HFFc6 (cell line): ENCODE results near the gene C1orf174. TPM values are rescaled to one million over a fixed set of nuclear protein-coding genes. Genes with fewer than 3 reads are reported as not detected.

Experiments
- DNase-seq: peaks from one replicate; pipeline ENCODE4 v3.0.0-alpha.2; 2018
- H3K27ac Mint-ChIP-seq: 2 replicates; pipeline ENCODE4 v1.8.0; 2020; ENCODE audit warnings: mild to moderate bottlenecking, mixed read lengths
- H3K27me3 Mint-ChIP-seq: 2 replicates; pipeline ENCODE4 v1.8.0; 2021; ENCODE audit warnings: mild to moderate bottlenecking, moderate library complexity, mixed read lengths; ENCODE audit not compliant: insufficient read depth
- H3K36me3 Mint-ChIP-seq: 2 replicates; pipeline ENCODE4 v1.8.0; 2021; ENCODE audit warnings: low read depth, mixed read lengths
- H3K4me1 Mint-ChIP-seq: 2 replicates; pipeline ENCODE4 v1.8.0; 2020; ENCODE audit warnings: low read depth, mixed read lengths
- H3K4me3 Mint-ChIP-seq: 2 replicates; pipeline ENCODE4 v1.8.0; 2020; ENCODE audit warnings: mild to moderate bottlenecking, moderate library complexity, mixed read lengths
- H3K9me3 Mint-ChIP-seq: 2 replicates; pipeline ENCODE4 v1.8.0; 2020; ENCODE audit warnings: mild to moderate bottlenecking, mixed read lengths
- total RNA-seq, 6 experiments: library from RNA; stranded (reverse); fragmentation: NEBNext Ultra II Directional; extraction: Animal tissue kit (Norgen Biotek cat#: 25700); gene quantifications; 2 replicates in 1 of 6; 3 replicates in 5 of 6; pipeline ENCODE4 v1.2.3, GENCODE V29; 2021
- TF ChIP-seq, protein P1 (sequence below): fragments of 200-600 bp; sonication (generic); IDR thresholded peaks from 2 replicates; pipeline ENCODE4 v1.5.0; 2021; ENCODE audit warnings: antibody characterized with exemption, mild to moderate bottlenecking

The C1orf174 gene
- total RNA-seq, 6 experiments from 2014 or later = 19.2 to 23.5 (median 20.7) TPM

DNA sequence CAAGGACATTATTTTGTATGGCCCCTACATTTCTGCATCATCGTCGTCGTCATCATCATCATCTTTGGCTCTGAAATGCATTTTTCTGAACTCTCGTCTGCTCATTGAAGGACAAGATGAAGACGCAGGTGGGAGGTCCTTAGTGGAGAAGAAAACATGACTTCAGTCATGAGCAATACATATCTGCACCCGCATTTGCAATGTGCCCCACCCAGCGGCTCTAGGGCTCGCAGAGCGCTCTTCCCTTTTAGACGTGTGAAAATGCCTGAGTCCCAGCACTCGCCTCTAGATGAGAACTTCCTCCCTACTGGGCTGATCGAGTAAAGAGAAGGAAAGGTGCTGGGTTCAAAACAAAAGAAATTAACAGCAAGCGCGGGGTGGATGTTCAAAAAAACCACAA is 10.1 kb downstream of the C1orf174 start:
- peaks cover 18% of the 10 kb centered on the region; the same call in 1 of the 2 replicates for H3K36me3 Mint-ChIP-seq
- no peaks in the 10 kb centered on the region for H3K9me3 Mint-ChIP-seq
- H3K27ac Mint-ChIP-seq = no peak overlapping the region
- no peaks in the 10 kb centered on the region; the same call in 1 of the 2 replicates for H3K27me3 Mint-ChIP-seq
- TF ChIP-seq, protein P1, sequence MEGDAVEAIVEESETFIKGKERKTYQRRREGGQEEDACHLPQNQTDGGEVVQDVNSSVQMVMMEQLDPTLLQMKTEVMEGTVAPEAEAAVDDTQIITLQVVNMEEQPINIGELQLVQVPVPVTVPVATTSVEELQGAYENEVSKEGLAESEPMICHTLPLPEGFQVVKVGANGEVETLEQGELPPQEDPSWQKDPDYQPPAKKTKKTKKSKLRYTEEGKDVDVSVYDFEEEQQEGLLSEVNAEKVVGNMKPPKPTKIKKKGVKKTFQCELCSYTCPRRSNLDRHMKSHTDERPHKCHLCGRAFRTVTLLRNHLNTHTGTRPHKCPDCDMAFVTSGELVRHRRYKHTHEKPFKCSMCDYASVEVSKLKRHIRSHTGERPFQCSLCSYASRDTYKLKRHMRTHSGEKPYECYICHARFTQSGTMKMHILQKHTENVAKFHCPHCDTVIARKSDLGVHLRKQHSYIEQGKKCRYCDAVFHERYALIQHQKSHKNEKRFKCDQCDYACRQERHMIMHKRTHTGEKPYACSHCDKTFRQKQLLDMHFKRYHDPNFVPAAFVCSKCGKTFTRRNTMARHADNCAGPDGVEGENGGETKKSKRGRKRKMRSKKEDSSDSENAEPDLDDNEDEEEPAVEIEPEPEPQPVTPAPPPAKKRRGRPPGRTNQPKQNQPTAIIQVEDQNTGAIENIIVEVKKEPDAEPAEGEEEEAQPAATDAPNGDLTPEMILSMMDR = no peak
- DNase-seq = no peak
- H3K4me3 Mint-ChIP-seq = no peak overlapping the region
- no peaks in the 10 kb centered on the region for H3K4me1 Mint-ChIP-seq

DNA sequence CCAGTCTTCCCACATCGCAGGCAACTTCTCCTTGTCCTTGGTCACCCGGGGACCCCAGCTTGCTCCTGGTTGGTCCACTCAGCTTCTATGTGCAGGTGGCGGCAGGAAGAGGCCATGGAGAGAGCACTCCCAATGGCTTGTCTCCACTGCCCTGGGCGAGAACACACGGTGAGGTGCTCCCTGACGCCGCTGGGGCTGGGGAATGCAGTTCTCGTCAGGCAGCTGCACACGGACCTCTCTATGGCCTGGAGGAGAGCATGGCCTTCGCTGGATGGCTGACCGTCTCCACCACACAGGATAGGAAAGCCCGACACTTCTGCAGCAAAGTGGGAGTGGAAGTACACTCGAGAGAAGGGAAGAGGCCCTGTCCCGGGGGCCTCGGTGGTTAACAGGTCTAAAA is 11.8 kb downstream of the C1orf174 start:
- H3K27me3 Mint-ChIP-seq = no peaks in the 10 kb centered on the region; the same call in 1 of the 2 replicates
- TF ChIP-seq, protein P1 = no peak
- no peaks in the 10 kb centered on the region for H3K4me1 Mint-ChIP-seq
- peaks cover 22% of the 10 kb centered on the region for H3K36me3 Mint-ChIP-seq
- no peak overlapping the region for H3K4me3 Mint-ChIP-seq
- no peak for DNase-seq
- H3K27ac Mint-ChIP-seq = no peak overlapping the region
- H3K9me3 Mint-ChIP-seq = no peaks in the 10 kb centered on the region

DNA sequence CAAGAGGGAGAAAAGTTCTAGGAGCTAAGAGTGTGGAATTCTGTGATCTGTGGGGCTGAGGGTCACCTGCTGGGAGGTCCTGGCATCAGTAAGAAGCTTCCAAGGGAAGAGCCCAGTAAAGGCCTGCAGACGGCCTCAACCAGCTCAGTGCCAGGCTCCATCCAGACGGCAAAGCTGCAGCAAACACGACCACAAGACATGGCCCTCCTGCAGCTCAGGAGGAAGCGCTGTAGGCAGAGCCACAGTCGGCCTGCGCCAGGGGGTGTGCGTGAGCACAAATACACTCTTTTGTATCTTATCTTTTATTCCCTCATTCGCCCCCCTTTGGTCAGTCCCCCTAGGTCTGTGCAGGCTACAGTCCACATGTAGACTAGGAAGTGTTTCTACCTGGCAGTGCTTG is 13.4 kb downstream of the C1orf174 start:
- TF ChIP-seq, protein P1 = no peak
- no peak overlapping the region for H3K4me3 Mint-ChIP-seq
- DNase-seq = no peak
- peaks cover 22% of the 10 kb centered on the region for H3K36me3 Mint-ChIP-seq
- H3K9me3 Mint-ChIP-seq = no peaks in the 10 kb centered on the region
- no peaks in the 10 kb centered on the region for H3K4me1 Mint-ChIP-seq
- no peak overlapping the region for H3K27ac Mint-ChIP-seq
- no peaks in the 10 kb centered on the region; the same call in 1 of the 2 replicates for H3K27me3 Mint-ChIP-seq

DNA sequence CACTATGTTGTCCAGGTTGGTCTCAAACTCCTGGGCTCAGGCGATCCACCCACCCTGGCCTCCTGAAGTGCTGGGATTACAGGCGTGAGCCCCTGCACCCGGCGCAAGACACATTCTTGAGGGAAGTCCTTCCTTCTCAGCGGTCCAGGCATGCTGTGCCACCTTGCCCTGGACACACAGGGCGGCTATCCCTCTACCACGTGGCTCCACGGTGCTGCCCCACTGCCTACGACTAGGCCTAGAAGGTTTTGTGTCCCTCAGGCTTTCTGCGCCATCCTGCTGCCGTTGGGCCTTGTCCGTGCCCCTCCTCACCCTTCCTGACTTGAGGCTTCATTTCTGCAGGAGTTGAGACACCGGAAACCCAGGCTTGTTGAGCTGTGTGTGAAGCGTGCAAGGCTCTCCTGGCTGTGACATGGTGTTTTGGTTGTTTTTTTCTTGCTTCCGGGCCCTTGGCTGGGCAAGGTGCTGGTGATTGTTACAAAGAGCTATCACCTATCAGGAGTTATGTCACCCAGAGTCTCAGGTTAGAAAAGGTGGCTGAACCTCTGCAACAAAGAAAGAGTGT is 13.9 kb downstream of the C1orf174 start:
- H3K4me3 Mint-ChIP-seq = no peak overlapping the region
- no peaks in the 10 kb centered on the region for H3K4me1 Mint-ChIP-seq
- H3K36me3 Mint-ChIP-seq = peaks cover 22% of the 10 kb centered on the region
- TF ChIP-seq, protein P1 = no peak
- H3K9me3 Mint-ChIP-seq = no peaks in the 10 kb centered on the region
- no peaks in the 10 kb centered on the region; the same call in 1 of the 2 replicates for H3K27me3 Mint-ChIP-seq
- DNase-seq = no peak
- H3K27ac Mint-ChIP-seq = no peak overlapping the region

DNA sequence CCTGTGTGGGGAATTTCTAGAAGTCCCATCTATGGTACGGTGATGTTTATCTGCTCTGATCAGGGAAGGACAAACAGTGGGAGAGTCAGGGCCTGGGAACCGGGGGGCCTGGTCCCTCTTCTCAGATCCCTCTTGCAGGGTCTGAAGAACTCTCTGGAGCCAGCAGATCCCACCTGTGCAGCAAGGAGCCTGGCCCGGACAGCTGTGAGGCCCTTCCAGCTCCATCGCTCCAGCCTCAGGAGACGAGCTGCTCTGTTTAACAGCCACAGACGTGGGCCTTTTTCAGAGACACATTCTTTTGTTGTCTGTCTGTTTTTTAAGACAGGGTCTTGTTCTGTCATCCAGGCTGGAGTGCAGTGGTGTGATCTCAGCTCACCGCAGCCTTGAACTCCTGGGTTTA is 14.5 kb downstream of the C1orf174 start:
- Mint-ChIP-seq H3K4me1 (no peaks in the 10 kb centered on the region), H3K4me3 (no peak overlapping the region), H3K9me3 (no peaks in the 10 kb centered on the region), H3K27ac (no peak overlapping the region), H3K36me3 (peaks cover 22% of the 10 kb centered on the region), H3K27me3 (no peaks in the 10 kb centered on the region; the same call in 1 of the 2 replicates)
- no peak for DNase-seq
- TF ChIP-seq, protein P1 = no peak

DNA sequence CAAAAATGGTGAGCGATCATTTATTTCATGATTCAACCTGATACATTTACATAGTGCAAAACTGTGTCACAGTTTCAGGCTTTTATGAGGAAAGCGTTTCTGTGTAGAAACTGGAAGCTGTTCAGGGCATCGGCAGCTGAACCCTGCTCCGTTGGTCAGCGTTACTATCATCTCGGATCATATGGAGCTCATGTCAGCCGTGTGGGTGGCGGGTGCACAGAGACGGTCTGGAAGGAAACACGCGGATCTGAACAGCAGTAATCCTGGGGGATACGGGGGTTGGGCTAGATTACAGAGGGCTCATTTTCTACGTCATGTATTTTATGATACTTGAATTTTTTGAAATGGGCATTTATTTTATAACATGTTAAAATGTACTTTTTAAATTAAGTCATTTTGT is 15.1 kb downstream of the C1orf174 start:
- TF ChIP-seq, protein P1 = no peak
- peaks cover 19% of the 10 kb centered on the region for H3K36me3 Mint-ChIP-seq
- no peaks in the 10 kb centered on the region for H3K4me1 Mint-ChIP-seq
- no peaks in the 10 kb centered on the region; the same call in 1 of the 2 replicates for H3K27me3 Mint-ChIP-seq
- H3K27ac Mint-ChIP-seq = no peak overlapping the region
- H3K9me3 Mint-ChIP-seq = no peaks in the 10 kb centered on the region
- H3K4me3 Mint-ChIP-seq = no peak overlapping the region
- no peak for DNase-seq
